Myocyte (in vitro differentiated cells): ENCODE results near the gene SPDYE5. TPM values are rescaled to one million over a fixed set of nuclear protein-coding genes. Genes with fewer than 3 reads are reported as not detected.

Experiments
- DNase-seq: peaks from one replicate; pipeline ENCODE4 v3.0.0-alpha.2; 2012; ENCODE audit warnings: low read depth
- total RNA-seq: library from RNA; depleted of rRNA; stranded (reverse); fragments of >200 nt; gene quantifications from 2 replicates; pipeline ENCODE4 v1.2.3, GENCODE V29; 2014

Gene SPDYE5
- total RNA-seq, 1 donor from 2014 or later = not detected

DNA sequence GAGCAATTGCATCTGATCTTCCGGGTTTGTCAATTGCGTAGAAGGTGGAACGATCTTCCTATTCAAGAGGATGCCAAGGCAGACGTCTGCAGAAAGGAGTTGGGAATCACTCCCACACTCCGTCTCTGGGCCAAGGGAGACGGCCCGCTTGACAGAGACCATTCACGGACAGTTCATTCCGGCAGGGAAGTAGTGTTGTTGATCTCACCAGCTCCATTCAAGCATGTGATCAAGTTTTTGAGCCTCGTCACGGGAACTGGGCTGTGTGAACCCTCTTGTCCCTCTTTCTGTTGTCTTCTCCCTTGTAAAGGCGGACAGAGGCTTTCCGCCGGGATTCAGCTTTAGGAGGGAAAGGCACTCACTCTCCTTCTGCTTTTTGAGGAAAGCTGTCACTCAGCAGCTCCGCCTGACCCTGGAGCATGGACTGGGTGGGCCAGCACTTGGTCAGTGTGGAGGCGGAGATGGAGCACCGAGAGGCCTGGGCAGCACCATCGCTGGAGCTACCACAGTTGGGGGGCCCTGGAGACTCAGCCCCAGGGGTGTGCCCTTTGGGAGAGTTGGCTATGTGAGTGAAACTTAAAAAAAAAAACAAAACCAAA is 44.9 kb downstream of the SPDYE5 start:
- DNase-seq = no peak

DNA sequence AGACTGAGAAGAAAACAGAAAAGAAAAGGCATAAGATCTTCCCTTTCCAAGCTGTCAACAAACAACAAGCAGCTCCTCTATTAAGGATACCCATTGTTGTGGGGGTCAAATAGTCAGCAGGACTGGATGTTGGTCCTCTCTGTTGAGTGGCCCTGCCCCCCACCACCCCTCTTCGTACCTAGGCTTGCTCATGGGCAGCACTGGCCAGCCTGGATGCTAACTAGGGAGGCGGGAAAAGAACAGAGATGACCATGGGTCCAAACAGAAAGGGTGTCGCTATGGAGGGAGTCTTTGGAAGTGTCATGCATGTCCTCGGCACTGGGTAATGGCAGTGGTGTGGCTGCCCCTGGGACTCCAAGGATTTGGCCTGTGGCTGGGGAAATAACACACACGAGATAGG is 45.6 kb downstream of the SPDYE5 start:
- DNase-seq = no peak

DNA sequence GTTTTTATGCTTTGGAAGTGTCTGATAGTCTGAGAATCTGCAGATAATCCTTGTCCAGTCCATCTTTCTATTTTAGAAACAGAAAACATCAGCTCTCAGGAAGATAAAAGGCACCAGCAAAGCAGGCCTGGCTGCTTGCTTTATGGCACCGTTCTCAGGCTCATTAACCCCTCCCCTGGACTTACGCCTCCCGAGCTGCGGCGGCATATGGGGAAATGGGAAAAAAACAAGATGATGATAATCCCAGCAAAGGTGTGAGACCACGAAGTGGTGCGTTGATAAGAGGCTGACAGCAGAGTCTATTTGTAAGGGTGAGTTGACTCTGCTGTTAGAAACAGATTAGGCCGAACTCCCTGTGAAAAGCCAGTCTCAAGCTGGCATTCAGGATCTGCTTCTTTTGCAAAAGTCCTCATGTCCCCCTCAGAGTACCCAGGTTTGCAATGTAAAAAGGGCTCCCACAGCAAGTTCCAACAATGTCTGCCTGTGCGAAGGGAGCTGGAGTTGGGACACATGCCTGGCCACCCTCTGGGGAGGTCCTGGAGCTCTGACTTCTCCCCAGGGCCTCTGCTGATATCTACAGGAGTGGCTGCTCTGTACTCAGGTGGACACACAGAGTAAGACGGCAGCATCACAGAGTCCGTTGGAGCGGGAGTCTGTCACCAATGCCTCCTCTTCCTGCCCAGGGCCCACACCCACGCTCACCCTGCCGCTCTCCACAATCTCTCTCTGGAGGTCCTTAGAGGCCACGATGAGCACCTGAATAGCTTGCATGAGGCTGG is 54.3 kb downstream of the SPDYE5 start:
- no peak for DNase-seq

Other genes starting within 250 kb of the SPDYE5 start
- 0.86 and 0.94 TPM in 2 replicates for gene TRIM73, start 96.7 kb upstream of the SPDYE5 start, total RNA-seq
- 8.5 and 10.3 TPM in 2 replicates for gene POM121C, start 6.0 kb upstream of the SPDYE5 start, total RNA-seq
- 26.7 and 59.5 TPM in 2 replicates for gene HIP1, start 246.6 kb downstream of the SPDYE5 start, total RNA-seq